Limb (tissue), 2 donors: ENCODE measurements around the gene ACOX3.

Source experiments
- DNase-seq, 2 donors: peaks; one replicate each; pipeline ENCODE4 v3.0.0-alpha.2; 2016; ENCODE audit errors: extremely low spot score in 2 of 2

The ACOX3 gene

DNA sequence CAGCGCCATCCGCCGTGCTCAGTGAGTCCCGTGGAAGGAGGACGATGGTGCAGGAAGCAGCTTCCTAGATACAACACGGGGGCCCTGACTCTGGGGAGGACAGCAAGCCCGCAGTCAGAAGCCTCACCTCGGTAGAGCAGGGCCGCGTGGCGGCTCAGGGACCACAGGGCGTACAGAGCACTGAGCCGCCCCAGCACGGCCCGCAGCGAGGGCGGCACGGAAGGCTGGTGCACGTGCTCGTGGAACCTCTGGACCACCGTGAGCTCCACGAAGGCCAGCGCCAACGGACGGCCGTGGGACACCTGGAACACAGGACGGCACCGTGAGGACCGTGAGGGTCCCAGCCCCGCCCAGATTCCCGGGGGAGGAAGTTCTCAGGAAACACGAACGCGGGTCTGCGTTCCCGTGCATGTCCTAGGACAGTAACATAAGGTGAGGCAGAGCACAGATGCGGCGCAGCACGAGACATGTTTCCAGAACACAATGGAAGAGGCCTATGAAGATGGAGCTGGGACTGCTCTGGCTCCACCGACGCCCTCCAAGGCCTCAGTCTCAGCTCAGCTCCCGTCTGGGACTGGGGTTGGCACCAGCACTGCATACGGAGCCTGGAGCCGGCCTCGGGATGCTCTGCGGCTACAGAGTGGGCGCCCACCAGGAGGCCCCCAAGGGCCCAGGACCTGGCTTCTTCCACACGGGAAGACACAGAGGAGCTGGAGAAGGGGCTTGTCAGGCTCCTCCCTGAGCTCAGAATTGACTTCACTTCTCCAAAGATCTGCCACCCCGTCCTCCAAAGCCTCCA lies 65.5 kb downstream of the ACOX3 start:
- no peak for DNase-seq

DNA sequence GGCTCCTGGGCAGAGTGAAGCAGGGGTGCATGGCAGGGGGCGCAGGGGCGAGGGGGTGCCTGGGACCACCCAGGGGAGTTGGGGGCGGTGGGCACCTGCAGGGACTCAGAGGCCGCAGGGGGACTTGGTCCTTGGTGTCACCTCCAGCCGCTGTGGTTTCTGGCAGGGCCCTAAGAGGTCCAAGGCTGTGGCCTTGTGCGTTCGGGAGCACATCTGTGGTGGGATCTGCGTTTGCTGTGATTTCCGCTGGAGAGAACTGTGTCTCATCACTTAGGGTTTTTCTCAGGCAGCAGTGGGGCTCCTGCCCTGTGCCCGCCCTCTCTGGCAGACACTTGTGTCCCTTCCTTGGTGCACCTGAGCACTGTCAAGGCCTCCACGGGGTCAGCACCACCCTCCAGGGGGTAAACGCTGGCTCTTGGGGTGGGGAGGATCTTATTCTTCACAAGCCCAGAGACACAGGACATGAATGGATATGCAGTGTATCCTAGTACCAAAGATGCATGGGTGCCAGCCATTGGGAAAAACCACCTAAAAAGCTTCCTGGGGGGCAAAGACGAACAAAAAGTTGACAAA lies 66.5 kb downstream of the ACOX3 start:
- no peak for DNase-seq

DNA sequence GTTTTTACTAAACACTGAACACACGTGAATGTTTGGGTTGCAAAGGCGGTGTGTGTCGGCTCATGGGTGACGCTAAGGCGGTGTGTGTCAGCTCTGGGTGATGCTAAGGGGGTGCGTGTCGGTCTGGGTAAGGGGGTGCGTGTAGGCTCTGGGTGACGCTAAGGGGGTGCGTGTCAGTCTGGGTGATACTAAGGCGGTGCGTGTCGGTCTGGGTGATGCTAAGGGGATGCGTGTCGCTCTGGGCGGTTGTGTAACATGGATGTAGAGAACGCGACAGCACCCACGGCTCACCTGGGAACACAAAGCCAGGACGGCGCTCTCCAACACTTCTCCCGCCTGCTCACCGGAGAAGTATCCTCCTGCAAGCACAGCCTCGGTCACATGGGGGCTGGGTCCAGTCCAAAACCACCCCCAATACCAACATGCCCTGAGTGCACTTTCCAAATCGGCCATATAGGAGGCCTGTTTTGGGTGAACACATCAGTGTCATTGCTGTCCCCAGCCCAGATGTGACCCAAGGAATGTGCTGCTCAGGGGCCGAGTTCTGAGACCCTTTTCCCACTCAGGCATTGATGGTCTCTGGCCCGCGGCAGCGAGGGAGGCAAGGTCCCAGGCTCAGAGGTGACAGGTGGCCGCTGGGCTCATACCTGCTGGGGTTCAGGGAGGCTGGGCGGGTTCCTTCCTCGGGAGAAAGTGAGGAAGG lies 67.1 kb downstream of the ACOX3 start:
- no peak for DNase-seq

DNA sequence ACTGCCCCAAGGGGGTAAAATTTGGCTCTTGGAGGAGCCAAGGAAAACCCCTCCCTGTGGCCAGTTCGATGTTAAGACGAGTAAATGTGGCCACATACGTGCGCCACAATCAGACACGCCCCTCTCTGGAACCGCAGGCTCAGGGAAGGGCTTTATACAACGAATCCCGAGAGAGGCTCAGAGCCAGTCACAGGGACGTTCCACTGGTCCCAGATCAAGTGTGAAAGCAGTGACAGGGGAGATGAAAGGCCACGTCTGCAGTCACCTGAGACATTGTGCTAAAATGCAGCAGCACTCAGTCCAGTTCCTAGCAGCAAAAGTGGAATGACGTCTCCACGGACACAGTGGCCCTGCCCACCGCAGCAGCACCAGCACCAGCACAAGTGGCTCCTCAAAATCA lies 68.0 kb downstream of the ACOX3 start:
- no peak for DNase-seq

DNA sequence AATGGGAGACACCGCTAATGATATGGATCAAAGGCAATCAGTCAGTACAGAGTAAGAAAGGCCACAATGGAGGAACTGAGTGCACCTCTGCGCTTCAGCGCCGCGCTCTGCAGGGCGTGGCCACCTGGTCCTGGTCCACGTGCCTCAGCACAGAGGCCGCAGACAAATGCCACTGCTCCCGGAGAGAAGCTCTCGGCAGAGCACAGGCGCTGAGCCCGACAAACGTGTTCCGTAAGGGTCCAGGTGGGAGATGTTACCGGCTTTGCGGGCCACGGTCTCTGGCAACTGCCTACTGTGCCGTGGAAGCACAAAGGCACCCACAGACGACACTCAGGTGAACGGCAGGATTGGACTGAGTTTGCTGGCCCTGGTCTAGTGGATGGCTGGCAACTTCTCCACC lies 68.9 kb downstream of the ACOX3 start:
- DNase-seq, result no peak

DNA sequence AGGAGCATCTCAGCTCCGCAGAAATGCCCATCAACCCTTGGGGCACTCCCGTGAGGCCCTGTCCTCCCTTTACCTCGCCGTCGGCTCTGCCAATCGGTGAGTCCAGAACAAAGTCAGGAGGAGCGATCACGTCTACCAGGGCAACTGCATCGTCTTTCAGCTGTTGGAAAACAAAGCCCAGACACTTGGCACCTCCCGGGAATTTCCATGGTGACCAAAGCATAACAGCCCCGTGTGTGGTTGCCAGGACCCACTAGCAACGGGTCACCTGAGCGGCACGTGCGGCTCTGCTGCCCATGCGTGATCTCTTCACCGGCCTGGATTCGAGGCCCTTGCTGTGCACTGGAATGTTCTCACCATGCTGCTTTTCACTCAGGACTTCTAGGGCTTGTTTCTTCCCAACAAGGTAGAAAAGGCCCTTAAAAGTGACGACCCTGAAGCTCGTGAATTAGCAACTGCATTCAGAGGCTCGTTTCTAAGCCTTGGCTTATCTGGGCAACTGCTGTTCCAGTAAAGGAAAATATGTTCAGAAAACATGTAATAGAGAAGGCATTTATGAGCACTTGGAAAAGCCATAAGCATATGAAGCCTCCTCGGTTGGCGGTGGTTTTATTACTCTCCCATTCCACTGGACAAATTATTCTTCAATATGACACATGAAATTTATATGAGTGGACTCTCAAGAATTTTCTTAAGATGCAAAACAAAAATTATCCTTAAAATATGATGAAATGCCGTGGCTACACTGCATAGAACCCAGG lies 69.5 kb downstream of the ACOX3 start:
- DNase-seq, result no peak

DNA sequence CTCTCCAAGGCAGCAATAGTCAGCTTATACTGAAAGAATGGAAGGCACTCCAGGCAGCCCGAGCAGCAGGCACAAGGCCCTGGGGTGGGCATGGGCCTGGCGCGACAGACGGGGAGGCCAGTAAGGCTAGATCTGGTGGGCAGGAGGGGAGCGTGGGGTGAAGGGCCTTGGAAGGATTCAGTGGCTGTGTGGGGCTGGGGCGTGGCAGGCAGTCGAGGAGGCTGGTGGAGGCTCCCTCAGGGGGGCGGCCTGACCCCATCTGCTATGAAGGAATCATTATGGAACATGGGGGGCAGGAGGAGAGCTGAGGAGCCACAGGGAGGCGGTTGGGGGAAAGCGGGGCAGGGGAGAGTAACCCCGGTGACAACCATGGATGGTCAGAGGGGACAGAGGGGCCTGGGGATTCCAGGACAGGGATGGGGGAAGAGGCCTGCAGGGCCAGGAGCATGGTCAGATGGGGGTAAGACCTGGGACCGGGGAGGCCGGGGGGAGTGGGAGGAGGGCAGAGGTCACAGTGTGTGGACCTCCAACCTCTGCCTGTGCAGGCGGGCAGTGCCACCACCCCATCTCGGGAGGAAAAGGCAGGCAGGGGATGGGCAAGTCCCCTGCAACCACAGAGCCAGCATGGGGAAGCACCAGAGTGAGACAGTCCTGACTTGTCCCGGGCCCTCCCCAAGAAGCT lies 70.3 kb downstream of the ACOX3 start:
- DNase-seq, result no peak

DNA sequence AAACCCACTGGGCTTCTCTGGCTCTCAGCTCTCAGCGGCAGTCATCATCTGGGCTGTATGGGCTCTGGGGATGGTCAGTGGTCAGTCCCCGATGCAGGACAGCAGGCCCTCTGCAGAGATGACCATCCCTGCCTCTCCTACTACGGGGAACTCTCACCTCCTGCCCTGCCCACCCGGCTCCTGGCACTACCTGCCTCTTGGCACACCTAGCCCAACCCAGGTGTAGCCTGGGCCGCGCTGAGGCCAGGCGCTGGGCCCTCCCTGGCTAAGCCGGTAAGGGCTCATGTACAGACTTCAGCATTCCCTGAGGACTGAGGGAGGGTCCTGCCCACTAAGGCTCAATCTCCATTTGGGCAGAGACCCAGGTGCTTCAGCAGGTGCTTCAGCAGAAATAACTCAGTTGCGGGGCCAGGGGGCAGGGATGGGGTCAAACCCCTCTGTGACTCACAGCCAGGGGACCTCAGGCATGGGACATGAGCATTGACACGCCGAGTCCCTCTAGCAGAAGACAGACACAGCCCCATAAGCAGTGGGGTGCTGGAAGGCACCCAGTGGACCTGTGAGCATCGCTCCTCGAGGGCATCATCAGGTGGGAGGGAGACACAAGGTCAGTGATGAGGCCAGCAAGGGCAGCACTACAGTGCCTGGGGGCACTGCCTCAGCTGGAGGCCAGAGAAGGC lies 71.0 kb downstream of the ACOX3 start:
- no peak for DNase-seq

DNA sequence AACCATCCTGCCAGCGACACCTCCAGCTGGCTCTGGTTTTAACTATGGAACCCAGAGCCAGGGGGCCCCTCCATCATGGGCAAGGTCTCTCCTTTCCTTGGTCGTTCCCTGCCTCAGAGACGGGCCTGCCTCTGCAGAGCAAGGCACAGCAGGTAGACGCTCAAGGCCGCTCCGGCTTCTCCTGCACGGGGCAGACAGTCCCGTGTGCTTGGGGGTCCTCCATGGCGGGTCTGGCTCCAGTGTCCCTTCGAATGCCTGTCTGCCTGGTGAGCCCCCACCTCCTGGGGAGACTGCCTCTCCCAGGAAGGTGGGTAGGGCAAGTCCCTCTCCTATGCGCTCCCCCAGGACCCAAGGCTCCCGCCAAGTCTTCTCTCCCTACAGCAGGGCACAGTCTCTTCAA lies 71.5 kb downstream of the ACOX3 start:
- DNase-seq, result no peak

DNA sequence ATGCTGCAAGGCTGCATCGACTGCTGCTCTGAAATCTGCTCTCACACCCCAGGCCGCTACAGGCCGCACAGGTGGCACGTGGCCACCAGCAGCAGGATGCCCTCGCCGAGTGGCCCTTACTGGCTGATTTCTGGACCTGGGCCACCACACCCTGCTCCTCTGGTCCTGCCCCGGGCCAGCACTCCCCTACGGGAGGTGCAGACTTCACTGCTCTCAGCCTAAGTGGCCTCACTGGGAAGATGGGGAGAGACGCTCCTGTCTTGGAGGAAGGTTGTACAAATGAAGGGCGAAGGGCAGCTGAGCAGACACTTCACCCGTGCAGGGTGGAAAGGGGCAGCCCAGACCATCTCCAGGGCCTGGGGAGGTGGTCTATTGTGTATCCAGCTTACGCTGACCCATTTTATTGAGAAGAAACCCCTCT lies 72.5 kb downstream of the ACOX3 start:
- no peak for DNase-seq

DNA sequence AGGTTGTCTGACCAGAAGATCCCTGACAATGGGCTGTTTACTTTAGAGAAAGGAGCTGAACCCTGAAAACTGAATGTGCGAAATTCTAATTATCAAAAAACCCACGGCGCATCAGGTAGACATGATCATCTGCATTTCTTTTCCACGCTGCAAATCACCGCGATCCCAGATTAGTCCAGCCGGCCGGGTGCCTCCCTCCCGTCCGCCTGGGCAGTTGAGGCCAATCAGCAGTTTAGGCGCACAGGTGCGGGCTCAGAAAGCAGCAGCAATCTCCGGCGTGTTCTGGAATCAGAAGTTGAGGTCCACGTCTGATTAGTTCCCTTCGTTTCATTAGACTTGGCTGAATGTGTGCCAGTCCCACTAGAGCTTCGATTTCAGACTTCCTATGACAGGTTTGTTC lies 73.9 kb downstream of the ACOX3 start:
- DNase-seq, result no peak

DNA sequence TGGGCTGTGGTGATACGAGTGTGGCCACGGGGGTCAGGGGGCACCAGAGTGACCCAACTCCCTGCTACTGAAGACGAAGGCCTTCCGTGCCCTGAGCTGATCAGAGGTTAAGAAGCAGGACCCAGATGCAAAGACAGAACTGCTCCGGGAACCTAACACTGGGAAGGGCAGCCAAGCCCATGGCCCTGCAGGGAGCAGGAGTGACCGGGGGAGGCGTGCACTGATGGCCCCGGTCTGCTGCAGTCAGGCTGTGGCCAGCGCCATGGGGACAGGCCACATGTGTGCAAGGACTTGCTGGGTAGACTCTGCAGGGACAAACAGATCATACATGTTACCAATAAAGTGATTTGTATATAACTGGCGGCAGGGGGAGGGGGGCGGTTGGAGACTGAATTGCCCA lies 74.6 kb downstream of the ACOX3 start:
- no peak for DNase-seq

DNA sequence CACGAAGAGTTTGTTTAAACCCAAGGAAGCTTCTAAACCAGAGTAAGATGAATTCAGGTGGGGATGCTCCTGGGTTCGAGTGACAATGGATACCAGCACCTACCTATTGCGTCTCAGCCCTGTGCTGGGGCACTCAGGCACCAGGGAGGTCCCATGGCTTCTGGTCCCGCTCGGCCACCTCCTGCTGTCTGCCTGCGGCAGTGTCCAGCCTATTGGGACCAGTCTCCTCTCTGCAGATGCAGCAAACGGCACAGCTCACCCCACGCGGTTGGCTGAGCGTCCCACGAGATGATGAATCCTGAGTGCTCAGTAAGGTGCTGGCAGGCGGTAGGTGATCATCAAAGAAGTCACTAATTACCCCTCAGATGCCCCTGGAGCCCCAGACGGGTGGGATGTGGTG lies 75.2 kb downstream of the ACOX3 start:
- no peak for DNase-seq

DNA sequence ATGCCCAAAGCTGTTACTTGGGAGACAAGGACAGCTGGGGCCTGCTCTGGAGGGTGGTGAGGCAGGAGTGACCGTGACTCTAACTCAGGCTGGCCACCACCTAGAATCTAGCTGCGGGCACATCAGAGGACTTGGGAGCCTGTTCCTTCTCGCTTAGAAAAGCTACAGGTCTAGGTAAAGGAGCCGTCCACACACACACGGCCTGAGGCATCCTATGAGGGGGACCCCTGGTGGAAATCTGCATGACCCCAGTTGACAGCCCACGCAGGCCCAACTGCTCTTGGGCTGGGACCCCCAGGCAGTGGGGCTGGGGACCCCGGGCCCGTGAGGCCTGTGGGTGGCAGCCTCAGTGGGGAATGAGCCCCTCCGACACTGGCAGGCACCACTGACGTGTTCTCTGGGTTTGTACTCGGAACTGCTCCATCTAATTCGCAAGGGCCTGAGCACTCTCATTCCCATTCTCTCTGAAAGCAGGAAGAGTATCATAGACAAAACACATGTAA lies 75.6 kb downstream of the ACOX3 start:
- DNase-seq, result no peak

DNA sequence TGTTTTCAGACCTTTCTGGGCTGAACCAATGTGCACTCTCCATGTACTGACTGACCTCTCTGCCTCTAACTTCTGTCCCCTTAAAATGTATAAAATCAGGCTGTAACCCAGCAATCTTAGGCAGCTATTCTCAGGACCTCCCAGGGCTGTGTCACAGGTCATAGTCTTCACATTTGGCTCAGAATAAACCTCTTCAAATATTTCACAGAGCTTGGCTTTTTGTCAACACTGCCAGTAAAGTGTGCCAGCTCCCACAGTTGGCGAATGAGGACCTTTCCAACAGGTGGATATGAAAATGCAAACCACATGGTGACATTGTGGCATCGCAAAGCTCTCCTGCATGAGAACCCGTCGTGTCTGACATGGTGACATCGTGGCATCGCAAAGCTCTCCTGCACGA lies 76.4 kb downstream of the ACOX3 start:
- no peak for DNase-seq

DNA sequence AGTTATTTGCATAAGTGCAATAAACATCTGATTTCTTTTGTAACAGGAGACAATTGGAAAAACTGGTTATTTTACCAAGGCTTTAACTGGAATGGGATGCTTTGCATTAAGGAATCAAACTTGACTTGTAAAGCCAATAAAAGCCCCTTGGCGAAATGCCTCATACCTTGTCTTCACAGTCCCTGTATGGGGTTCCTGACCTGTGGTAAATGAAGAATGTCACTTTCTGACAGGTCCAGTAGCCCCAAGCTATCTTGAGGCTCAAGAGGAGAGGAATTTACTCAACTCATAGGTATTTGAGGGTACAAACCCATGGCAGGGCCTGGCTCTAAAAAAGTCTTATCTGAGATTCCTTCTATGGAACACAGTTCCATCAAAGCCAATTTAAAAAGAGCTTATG lies 78.0 kb downstream of the ACOX3 start:
- DNase-seq, result no peak

DNA sequence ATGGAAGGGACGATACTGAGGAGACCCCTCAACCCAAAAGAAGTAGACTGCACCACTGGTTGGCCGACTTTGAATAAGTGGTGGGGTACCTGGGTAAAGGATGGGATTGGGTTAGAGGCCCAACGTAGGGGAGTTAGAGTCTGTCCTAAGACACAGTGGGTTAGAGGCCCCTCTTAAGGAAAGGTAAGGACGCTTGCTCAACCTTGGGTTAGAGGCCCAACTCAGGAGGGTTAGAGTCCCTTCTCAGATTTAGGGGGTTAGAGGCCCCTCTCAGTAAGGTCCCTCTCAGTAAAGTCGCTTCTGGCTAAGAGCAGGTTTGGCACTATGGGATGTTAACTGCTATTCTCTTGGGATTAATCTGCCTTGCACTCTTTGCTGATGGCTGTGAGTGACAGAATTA lies 81.3 kb downstream of the ACOX3 start:
- DNase-seq, result no peak

DNA sequence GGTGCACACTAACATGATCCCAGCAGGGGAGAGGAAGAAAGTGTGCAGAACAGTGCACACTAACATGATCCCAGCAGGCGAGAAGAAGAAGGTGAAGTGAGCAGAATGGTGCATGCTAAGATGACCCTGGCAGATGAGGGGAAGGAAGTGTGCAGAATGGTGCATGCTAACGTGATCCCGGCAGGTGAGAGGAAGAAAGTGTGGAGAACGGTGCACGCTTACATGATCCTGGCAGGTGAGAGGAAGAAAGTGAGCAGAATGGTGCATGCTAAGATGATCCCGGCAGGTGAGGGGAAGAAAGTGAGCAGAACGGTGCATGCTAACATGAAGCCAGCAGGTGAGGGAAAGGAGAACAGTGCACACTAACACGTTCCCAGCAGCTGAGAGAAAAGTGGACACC lies 83.7 kb downstream of the ACOX3 start:
- DNase-seq, result no peak

DNA sequence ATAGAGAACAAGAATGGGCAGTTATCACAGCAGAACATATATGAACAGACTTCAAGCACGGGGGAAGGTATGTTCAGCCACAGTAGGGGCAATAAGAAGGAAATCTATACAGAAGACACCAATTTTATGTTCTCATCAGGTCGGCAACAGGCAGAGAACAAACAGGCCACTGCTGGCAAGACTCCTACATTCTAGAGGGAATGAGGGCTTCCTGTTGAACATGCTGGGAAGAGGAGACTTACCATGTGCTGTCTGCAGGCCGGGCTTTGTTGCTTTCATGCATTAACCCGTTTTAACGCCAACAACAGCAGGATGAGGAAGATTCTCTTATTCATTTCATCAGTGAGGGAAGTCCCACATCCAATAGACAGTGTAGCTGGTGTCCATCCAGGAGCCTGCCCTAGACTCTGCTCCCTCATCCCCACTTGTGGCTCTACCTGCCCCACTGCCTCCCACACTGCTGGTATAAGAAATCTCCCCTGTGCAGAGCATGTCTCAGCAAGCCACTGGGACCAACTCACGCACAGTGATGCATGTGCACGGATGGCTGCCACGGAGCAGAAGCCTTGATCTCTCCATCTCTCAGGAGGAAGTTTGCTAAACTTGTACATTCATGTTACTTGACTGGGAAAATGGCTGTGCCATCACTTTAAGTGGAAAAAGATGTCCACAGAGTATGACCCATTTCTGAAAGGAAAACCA lies 84.5 kb downstream of the ACOX3 start:
- DNase-seq, result peak in 1 of 2 donors; percentile 20

DNA sequence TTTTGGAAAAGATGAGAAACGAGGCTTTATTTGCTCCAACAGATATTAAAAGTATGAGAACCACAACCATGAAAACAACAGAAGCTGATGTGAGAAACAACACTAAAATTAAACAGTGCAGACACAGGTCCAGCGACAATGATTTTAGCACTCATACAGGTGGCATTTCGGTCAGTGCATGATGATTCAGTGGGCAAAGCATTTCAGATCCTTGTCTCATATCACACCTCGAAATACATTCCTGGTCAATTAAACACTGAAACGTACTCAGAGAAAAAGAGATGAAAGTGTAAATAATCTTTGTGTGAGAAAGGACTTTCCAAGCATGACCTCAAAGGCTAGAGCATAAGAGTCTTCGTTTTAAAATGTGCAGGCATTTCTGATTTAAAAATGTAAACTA lies 85.2 kb downstream of the ACOX3 start:
- DNase-seq, result no peak
